ENCODE data around the gene MECP2. TPM values are rescaled to one million over a fixed set of nuclear protein-coding genes. Genes with fewer than 3 reads are reported as not detected.

The MECP2 gene
- total and polyA plus RNA-seq, 3 experiments from 2014 or later = 24.3 to 120 (median 49.5) TPM

- DNase-seq = no peak
- H3K27ac ChIP-seq (ENCODE audit: low read depth, low read length) = no peak overlapping the region
- H3K36me3 ChIP-seq (ENCODE audit: insufficient read depth, low read length) = peaks cover 15% of the 10 kb centered on the region
- peaks cover 15% of the 10 kb centered on the region for H3K4me1 ChIP-seq (ENCODE audit: insufficient read depth, low read length)
- peaks cover 0 to 19% of the 10 kb centered on the region in 2 donors for H3K27me3 Mint-ChIP-seq
- peak overlapping the region in 6 of 8 donors; percentile 24 to 79 (median 56) for H3K27ac Mint-ChIP-seq
- POLR2A ChIA-PET = no interaction called here
- no peaks in the 10 kb centered on the region for H3K27me3 ChIP-seq (ENCODE audit: insufficient read depth, low read length, poor library complexity, severe bottlenecking)
- no peak overlapping the region for H3K4me3 ChIP-seq (ENCODE audit: low read length)
- H3K36me3 Mint-ChIP-seq = peaks cover 0 to 83% (median 4%) of the 10 kb centered on the region in 3 donors
- H3K9me3 Mint-ChIP-seq = no peaks in the 10 kb centered on the region
- H3K4me3 Mint-ChIP-seq = peak overlapping the region in 1 of 7 donors; percentile 59
- CTCF ChIA-PET = interaction anchor here (0.9 to 1.2 kb wide), 2 partner anchors 27 to 40 kb away, joined by 3 read pairs; partner anchors contain the start of gene IRAK1
- peaks cover 38 to 75% (median 44%) of the 10 kb centered on the region in 3 donors for H3K4me1 Mint-ChIP-seq
- H3K9me3 ChIP-seq (ENCODE audit: low read length) = no peaks in the 10 kb centered on the region
These were observed 50.4 kb downstream of the MECP2 start for GRCh38 chrX:154046940-154047610.

GRCh38 chrX:154046031-154046781, 51.3 kb downstream of the MECP2 start:
- peaks cover 15% of the 10 kb centered on the region for H3K36me3 ChIP-seq (ENCODE audit: insufficient read depth, low read length)
- H3K4me1 ChIP-seq (ENCODE audit: insufficient read depth, low read length) = peaks cover 6% of the 10 kb centered on the region
- Mint-ChIP-seq H3K4me1 (peaks cover 36 to 74% (median 41%) of the 10 kb centered on the region in 3 donors), H3K9me3 (no peaks in the 10 kb centered on the region), H3K27ac (peak overlapping the region in 4 of 8 donors; percentile 64 to 79 (median 70)), H3K27me3 (peaks cover 0 to 16% of the 10 kb centered on the region in 2 donors), H3K36me3 (peaks cover 0 to 85% (median 1%) of the 10 kb centered on the region in 3 donors), H3K4me3 (no peak overlapping the region)
- H3K27me3 ChIP-seq (ENCODE audit: insufficient read depth, low read length, poor library complexity, severe bottlenecking) = no peaks in the 10 kb centered on the region
- POLR2A ChIA-PET = no interaction called here
- no peaks in the 10 kb centered on the region for H3K9me3 ChIP-seq (ENCODE audit: low read length)
- H3K27ac ChIP-seq (ENCODE audit: low read depth, low read length) = no peak overlapping the region
- H3K4me3 ChIP-seq (ENCODE audit: low read length) = no peak overlapping the region
- no peak for DNase-seq
- CTCF ChIA-PET = no interaction called here

GRCh38 chrX:154044091-154044490, 53.4 kb downstream of the MECP2 start:
- no peaks in the 10 kb centered on the region for H3K4me1 ChIP-seq (ENCODE audit: insufficient read depth, low read length)
- ChIA-PET CTCF (no interaction called here), POLR2A (no interaction called here)
- H3K36me3 ChIP-seq (ENCODE audit: insufficient read depth, low read length) = peaks cover 5% of the 10 kb centered on the region
- no peaks in the 10 kb centered on the region for H3K9me3 ChIP-seq (ENCODE audit: low read length)
- H3K27me3 ChIP-seq (ENCODE audit: insufficient read depth, low read length, poor library complexity, severe bottlenecking) = no peaks in the 10 kb centered on the region
- H3K27ac ChIP-seq (ENCODE audit: low read depth, low read length) = no peak overlapping the region
- H3K9me3 Mint-ChIP-seq = no peaks in the 10 kb centered on the region
- H3K4me1 Mint-ChIP-seq = peaks cover 27 to 71% (median 38%) of the 10 kb centered on the region in 3 donors
- H3K4me3 Mint-ChIP-seq = no peak overlapping the region
- peaks cover 0 to 79% (median 0%) of the 10 kb centered on the region in 3 donors for H3K36me3 Mint-ChIP-seq
- DNase-seq = no peak
- peaks cover 0 to 13% of the 10 kb centered on the region in 2 donors for H3K27me3 Mint-ChIP-seq
- H3K27ac Mint-ChIP-seq = peak overlapping the region in 2 of 8 donors; percentile 39 to 68
- H3K4me3 ChIP-seq (ENCODE audit: low read length) = no peak overlapping the region

GRCh38 chrX:154043003-154043763, 54.3 kb downstream of the MECP2 start:
- ChIA-PET CTCF (no interaction called here), POLR2A (no interaction called here)
- Mint-ChIP-seq H3K27ac (peak overlapping the region in 2 of 8 donors; percentile 19 to 65), H3K9me3 (no peaks in the 10 kb centered on the region), H3K4me3 (no peak overlapping the region), H3K4me1 (peaks cover 28 to 68% (median 38%) of the 10 kb centered on the region in 3 donors), H3K36me3 (peaks cover 0 to 78% (median 0%) of the 10 kb centered on the region in 3 donors), H3K27me3 (peaks cover 0 to 8% of the 10 kb centered on the region in 2 donors)
- no peak overlapping the region for H3K27ac ChIP-seq (ENCODE audit: low read depth, low read length)
- no peaks in the 10 kb centered on the region for H3K9me3 ChIP-seq (ENCODE audit: low read length)
- peaks cover 5% of the 10 kb centered on the region for H3K36me3 ChIP-seq (ENCODE audit: insufficient read depth, low read length)
- H3K4me3 ChIP-seq (ENCODE audit: low read length) = no peak overlapping the region
- H3K27me3 ChIP-seq (ENCODE audit: insufficient read depth, low read length, poor library complexity, severe bottlenecking) = no peaks in the 10 kb centered on the region
- H3K4me1 ChIP-seq (ENCODE audit: insufficient read depth, low read length) = no peaks in the 10 kb centered on the region
- no peak for DNase-seq

- H3K4me3 ChIP-seq (ENCODE audit: low read length) = no peak overlapping the region
- no peaks in the 10 kb centered on the region for H3K4me1 ChIP-seq (ENCODE audit: insufficient read depth, low read length)
- no peak overlapping the region for H3K27ac ChIP-seq (ENCODE audit: low read depth, low read length)
- H3K27ac Mint-ChIP-seq = peak overlapping the region in 1 of 8 donors; percentile 39
- no peaks in the 10 kb centered on the region for H3K9me3 ChIP-seq (ENCODE audit: low read length)
- peaks cover 0 to 68% (median 0%) of the 10 kb centered on the region in 3 donors for H3K36me3 Mint-ChIP-seq
- H3K4me3 Mint-ChIP-seq = no peak overlapping the region
- H3K27me3 ChIP-seq (ENCODE audit: insufficient read depth, low read length, poor library complexity, severe bottlenecking) = no peaks in the 10 kb centered on the region
- no peak for DNase-seq
- ChIA-PET POLR2A (no interaction called here), CTCF (interaction anchor here (1.1 to 2.3 kb wide), 2 partner anchors 20 to 27 kb away, joined by 4 to 7 read pairs; no protein-coding TSS in a partner anchor)
- no peaks in the 10 kb centered on the region for H3K9me3 Mint-ChIP-seq
- no peaks in the 10 kb centered on the region for H3K36me3 ChIP-seq (ENCODE audit: insufficient read depth, low read length)
- H3K27me3 Mint-ChIP-seq = peaks cover 0 to 6% of the 10 kb centered on the region in 2 donors
- H3K4me1 Mint-ChIP-seq = peaks cover 25 to 65% (median 38%) of the 10 kb centered on the region in 3 donors
These were observed 56.7 kb downstream of the MECP2 start for GRCh38 chrX:154040863-154041262.

GRCh38 chrX:154040307-154040756, 57.2 kb downstream of the MECP2 start:
- Histone ChIP-seq H3K36me3 (ENCODE audit: insufficient read depth, low read length) (no peaks in the 10 kb centered on the region), H3K27me3 (ENCODE audit: insufficient read depth, low read length, poor library complexity, severe bottlenecking) (no peaks in the 10 kb centered on the region), H3K9me3 (ENCODE audit: low read length) (no peaks in the 10 kb centered on the region), H3K4me3 (ENCODE audit: low read length) (no peak overlapping the region), H3K4me1 (ENCODE audit: insufficient read depth, low read length) (no peaks in the 10 kb centered on the region), H3K27ac (ENCODE audit: low read depth, low read length) (no peak overlapping the region)
- peaks cover 0 to 6% of the 10 kb centered on the region in 2 donors for H3K27me3 Mint-ChIP-seq
- H3K9me3 Mint-ChIP-seq = no peaks in the 10 kb centered on the region
- no peak overlapping the region for H3K4me3 Mint-ChIP-seq
- ChIA-PET CTCF (interaction anchor here (1.4 to 2.3 kb wide), 2 partner anchors 27 to 277 kb away, joined by 3 to 7 read pairs; no protein-coding TSS in a partner anchor), POLR2A (no interaction called here)
- DNase-seq = no peak
- H3K27ac Mint-ChIP-seq = peak overlapping the region in 6 of 8 donors; percentile 11 to 61 (median 30)
- H3K36me3 Mint-ChIP-seq = peaks cover 0 to 64% (median 0%) of the 10 kb centered on the region in 3 donors
- peaks cover 25 to 64% (median 38%) of the 10 kb centered on the region in 3 donors for H3K4me1 Mint-ChIP-seq

GRCh38 chrX:154039577-154039976, 57.9 kb downstream of the MECP2 start:
- POLR2A ChIA-PET = no interaction called here

More at GRCh38 chrX:154039577-154039976, 57.9 kb downstream of the MECP2 start:
- H3K27ac ChIP-seq (ENCODE audit: low read depth, low read length) = no peak overlapping the region
- CTCF ChIA-PET = interaction anchor here (1.4 kb wide), 2 partner anchors 12 to 276 kb away, joined by 3 read pairs; no protein-coding TSS in a partner anchor
- no peak overlapping the region for H3K4me3 ChIP-seq (ENCODE audit: low read length)
- H3K9me3 ChIP-seq (ENCODE audit: low read length) = no peaks in the 10 kb centered on the region
- H3K36me3 ChIP-seq (ENCODE audit: insufficient read depth, low read length) = no peaks in the 10 kb centered on the region
- Mint-ChIP-seq H3K9me3 (no peaks in the 10 kb centered on the region), H3K27ac (peak overlapping the region in 3 of 8 donors; percentile 52 to 68 (median 67)), H3K27me3 (peaks cover 0 to 5% of the 10 kb centered on the region in 2 donors), H3K4me3 (peak overlapping the region in 1 of 7 donors; percentile 74), H3K36me3 (peaks cover 0 to 64% (median 0%) of the 10 kb centered on the region in 3 donors), H3K4me1 (peaks cover 25 to 65% (median 45%) of the 10 kb centered on the region in 3 donors)
- H3K27me3 ChIP-seq (ENCODE audit: insufficient read depth, low read length, poor library complexity, severe bottlenecking) = no peaks in the 10 kb centered on the region
- no peaks in the 10 kb centered on the region for H3K4me1 ChIP-seq (ENCODE audit: insufficient read depth, low read length)
- no peak for DNase-seq
